Neural crest cell (in vitro differentiated cells): ENCODE measurements around the gene STK36. TPM values are rescaled to one million over a fixed set of nuclear protein-coding genes. Genes with fewer than 3 reads are reported as not detected.
A peak's percentile ranks its signal among the peaks of the same experiment; 100 is the strongest.

Experiments
- DNase-seq: peaks from one replicate; pipeline ENCODE4 v3.0.0; 2021; ENCODE audit warnings: low read depth, mixed read lengths, low spot score
- H3K27ac Mint-ChIP-seq: one replicate; pipeline ENCODE4 v1.8.0; 2021; ENCODE audit warnings: mild to moderate bottlenecking, mixed read lengths; ENCODE audit not compliant: unreplicated experiment
- H3K27me3 Mint-ChIP-seq: 2 replicates; pipeline ENCODE4 v1.8.0; 2021; ENCODE audit warnings: low read depth, mild to moderate bottlenecking, mixed read lengths
- H3K36me3 Mint-ChIP-seq: 2 replicates; pipeline ENCODE4 v1.8.0; 2021; ENCODE audit warnings: low read depth, mild to moderate bottlenecking, mixed read lengths
- H3K4me1 Mint-ChIP-seq: 2 replicates; pipeline ENCODE4 v1.8.0; 2021; ENCODE audit warnings: mixed read lengths
- H3K4me3 Mint-ChIP-seq: one replicate; pipeline ENCODE4 v1.8.0; 2021; ENCODE audit warnings: mild to moderate bottlenecking, mixed read lengths
- H3K9me3 Mint-ChIP-seq: 2 replicates; pipeline ENCODE4 v1.8.0; 2021; ENCODE audit warnings: mixed read lengths
- total RNA-seq: library from RNA; stranded (reverse); gene quantifications from 2 replicates; pipeline ENCODE4 v1.2.1, GENCODE V29; 2021
- TF ChIP-seq, protein P1 (sequence below): fragments of 200-600 bp; sonication (generic); conservative IDR thresholded peaks from 2 replicates; pipeline ENCODE4 v1.5.0; 2021; ENCODE audit warnings: antibody characterized with exemption, mild to moderate bottlenecking

Gene STK36
- total RNA-seq, 1 donor from 2014 or later: 78.7 TPM

- TF ChIP-seq, protein P1, sequence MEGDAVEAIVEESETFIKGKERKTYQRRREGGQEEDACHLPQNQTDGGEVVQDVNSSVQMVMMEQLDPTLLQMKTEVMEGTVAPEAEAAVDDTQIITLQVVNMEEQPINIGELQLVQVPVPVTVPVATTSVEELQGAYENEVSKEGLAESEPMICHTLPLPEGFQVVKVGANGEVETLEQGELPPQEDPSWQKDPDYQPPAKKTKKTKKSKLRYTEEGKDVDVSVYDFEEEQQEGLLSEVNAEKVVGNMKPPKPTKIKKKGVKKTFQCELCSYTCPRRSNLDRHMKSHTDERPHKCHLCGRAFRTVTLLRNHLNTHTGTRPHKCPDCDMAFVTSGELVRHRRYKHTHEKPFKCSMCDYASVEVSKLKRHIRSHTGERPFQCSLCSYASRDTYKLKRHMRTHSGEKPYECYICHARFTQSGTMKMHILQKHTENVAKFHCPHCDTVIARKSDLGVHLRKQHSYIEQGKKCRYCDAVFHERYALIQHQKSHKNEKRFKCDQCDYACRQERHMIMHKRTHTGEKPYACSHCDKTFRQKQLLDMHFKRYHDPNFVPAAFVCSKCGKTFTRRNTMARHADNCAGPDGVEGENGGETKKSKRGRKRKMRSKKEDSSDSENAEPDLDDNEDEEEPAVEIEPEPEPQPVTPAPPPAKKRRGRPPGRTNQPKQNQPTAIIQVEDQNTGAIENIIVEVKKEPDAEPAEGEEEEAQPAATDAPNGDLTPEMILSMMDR: no peak
- Mint-ChIP-seq H3K4me3 (no peak overlapping the region), H3K27me3 (no peaks in the 10 kb centered on the region), H3K36me3 (peaks cover 24% of the 10 kb centered on the region), H3K27ac (no peak overlapping the region), H3K4me1 (peaks cover 25% of the 10 kb centered on the region), H3K9me3 (peaks cover 5% of the 10 kb centered on the region)
- no peak for DNase-seq
Measured at GRCh38 chr2:218722419-218722818, 50.5 kb downstream of the STK36 start.

DNA sequence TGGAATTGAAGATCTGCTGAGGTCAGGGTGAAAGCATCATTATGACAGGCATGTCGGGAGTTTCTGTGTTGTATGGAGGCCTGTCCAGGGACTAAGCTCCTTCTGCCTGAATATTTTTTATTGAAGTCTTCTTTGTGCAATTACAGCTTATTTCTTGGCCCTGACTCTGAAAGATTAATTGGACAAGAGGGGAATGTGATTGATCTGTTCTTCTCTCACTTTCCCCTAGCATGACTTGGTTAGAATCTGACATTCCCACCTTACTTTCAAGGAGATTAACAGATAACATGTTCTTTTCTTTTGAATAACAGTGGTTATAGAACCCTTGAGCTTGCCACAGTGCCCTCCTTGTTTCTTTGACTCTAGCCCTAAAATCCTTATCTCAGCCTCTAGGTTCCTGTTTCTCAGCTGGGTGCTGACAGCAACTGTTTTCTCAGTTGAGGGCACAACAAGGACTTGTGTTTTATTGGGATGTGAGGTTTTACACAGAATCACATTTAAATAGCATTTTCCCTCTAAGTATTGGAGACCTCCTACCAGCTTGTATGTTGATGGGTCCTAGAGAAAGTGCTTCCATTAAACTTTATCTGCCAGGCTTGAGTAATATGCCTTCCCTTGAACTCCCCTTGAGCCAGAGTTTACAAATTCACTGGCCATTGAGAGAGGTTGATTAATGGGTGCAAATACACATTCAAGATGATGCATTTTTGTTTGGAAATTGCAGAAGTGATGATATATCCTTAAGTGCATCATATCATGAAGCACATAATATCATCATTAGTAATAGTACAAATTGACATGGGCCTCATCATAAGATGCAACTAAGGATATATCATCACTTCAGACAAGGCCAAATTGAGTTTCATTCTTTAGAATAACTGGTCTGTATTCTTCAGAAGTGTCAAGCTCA, 51.2 kb downstream of the STK36 start:
- H3K27me3 Mint-ChIP-seq: no peaks in the 10 kb centered on the region
- no peak overlapping the region for H3K4me3 Mint-ChIP-seq
- peaks cover 29% of the 10 kb centered on the region for H3K4me1 Mint-ChIP-seq
- H3K27ac Mint-ChIP-seq: no peak overlapping the region
- peaks cover 8% of the 10 kb centered on the region for H3K9me3 Mint-ChIP-seq
- peaks cover 26% of the 10 kb centered on the region for H3K36me3 Mint-ChIP-seq
- DNase-seq: no peak
- TF ChIP-seq, protein P1: no peak

DNA sequence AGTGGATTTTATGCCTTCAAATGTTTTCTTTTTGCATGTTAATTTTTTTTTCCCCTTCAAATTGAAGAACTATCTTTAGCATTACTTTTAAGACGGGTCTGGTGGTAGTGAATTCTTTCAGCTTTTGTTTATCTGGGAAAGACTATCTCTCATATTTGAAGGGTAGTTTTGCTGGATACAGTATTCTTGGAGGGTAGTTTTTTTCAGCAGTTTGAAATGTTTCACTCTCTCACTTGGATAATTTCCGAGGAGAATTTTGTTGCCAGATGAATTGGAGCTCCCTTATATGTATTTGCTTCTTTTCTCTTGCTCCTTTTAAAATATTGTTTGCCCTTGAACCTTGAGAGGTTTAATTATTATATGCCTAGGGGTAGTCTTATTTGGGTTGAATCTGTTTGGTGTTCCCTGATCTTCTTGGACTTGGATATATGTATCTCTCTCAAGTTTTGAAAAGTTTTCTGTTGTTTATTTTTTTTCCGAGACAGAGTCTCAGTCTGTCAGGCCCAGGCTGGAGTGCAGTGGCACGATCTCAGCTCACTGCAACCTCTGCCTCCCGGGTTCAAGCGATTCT, 54.2 kb downstream of the STK36 start:
- Mint-ChIP-seq H3K27ac (no peak overlapping the region), H3K9me3 (peaks cover 8% of the 10 kb centered on the region), H3K27me3 (no peaks in the 10 kb centered on the region), H3K4me3 (no peak overlapping the region), H3K36me3 (peaks cover 29% of the 10 kb centered on the region), H3K4me1 (peaks cover 18% of the 10 kb centered on the region)
- DNase-seq: no peak
- TF ChIP-seq, protein P1: no peak

DNA sequence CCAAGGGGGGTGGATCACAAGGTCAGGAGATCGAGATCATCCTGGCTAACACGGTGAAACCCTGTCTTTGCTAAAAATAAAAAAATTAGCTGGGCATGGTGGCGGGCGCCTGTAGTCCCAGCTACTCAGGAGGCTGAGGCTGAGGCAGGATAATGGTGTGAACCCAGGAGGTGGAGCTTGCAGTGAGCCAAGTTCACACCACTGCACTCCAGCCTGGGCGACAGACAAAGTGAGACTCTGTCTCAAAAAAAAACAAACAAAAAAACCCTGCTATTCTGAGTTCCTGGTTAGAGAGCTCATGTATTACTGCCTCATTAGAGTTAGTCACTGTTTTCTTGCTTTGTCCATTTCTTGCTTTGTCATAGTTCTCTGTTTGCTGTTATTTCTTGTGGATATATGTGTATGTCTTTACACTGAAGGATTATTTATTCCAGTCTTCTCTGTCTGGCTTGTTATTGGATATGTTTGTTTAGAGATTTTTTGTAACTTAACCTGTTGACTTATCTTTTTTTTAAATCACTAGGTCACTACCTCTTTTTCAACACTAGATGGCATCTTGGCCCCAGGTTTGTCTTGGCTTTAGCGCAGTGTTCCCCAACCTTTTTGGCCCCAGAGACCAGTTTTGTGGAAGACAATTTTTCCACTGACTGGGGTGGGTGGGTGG, 55.7 kb downstream of the STK36 start:
- peaks cover 32% of the 10 kb centered on the region for H3K36me3 Mint-ChIP-seq
- no peak overlapping the region for H3K4me3 Mint-ChIP-seq
- TF ChIP-seq, protein P1: peak; percentile 57
- H3K4me1 Mint-ChIP-seq: peaks cover 18% of the 10 kb centered on the region
- H3K9me3 Mint-ChIP-seq: peaks cover 8% of the 10 kb centered on the region
- no peaks in the 10 kb centered on the region for H3K27me3 Mint-ChIP-seq
- H3K27ac Mint-ChIP-seq: no peak overlapping the region
- no peak for DNase-seq

- H3K27me3 Mint-ChIP-seq: no peaks in the 10 kb centered on the region
- peaks cover 8% of the 10 kb centered on the region for H3K9me3 Mint-ChIP-seq
- H3K36me3 Mint-ChIP-seq: peaks cover 32% of the 10 kb centered on the region
- peaks cover 18% of the 10 kb centered on the region for H3K4me1 Mint-ChIP-seq
- TF ChIP-seq, protein P1: no peak
- DNase-seq: no peak
- H3K27ac Mint-ChIP-seq: no peak overlapping the region
- H3K4me3 Mint-ChIP-seq: no peak overlapping the region
Measured at GRCh38 chr2:218729640-218730039, 57.8 kb downstream of the STK36 start.
